Loucy (cell line): ENCODE results near the gene FAM222A.

Experiments
- H2AFZ ChIP-seq: fragments of 200-600 bp; sonication (generic); 2 replicates; pipeline ENCODE4 v1.6.0; 2016; ENCODE audit warnings: antibody characterized with exemption, mild to moderate bottlenecking, low read length, moderate library complexity
- H3F3A ChIP-seq: fragments of 200-600 bp; 2 replicates; pipeline ENCODE4 v1.6.0; 2016; ENCODE audit warnings: antibody characterized with exemption, low read depth, mild to moderate bottlenecking
- H3K27me3 ChIP-seq: fragments of 200-600 bp; sonication (generic); 2 replicates; pipeline ENCODE4 v1.6.1; 2014; ENCODE audit warnings: low read length, mild to moderate bottlenecking; ENCODE audit not compliant: insufficient read depth, poor library complexity, severe bottlenecking
- H3K36me3 ChIP-seq: fragments of 200-600 bp; sonication (generic); 2 replicates; pipeline ENCODE4 v1.6.1; 2016; ENCODE audit warnings: low read length; ENCODE audit not compliant: insufficient read depth
- H3K4me1 ChIP-seq: fragments of 200-600 bp; sonication (generic); 2 replicates; pipeline ENCODE4 v1.5.1; 2014; ENCODE audit warnings: low read length, mild to moderate bottlenecking; ENCODE audit not compliant: insufficient read depth, poor library complexity, severe bottlenecking
- H3K4me2 ChIP-seq: fragments of 200-600 bp; sonication (generic); 2 replicates; pipeline ENCODE4 v1.6.0; 2014; ENCODE audit warnings: antibody characterized with exemption, low read length, low read depth, mild to moderate bottlenecking; ENCODE audit not compliant: poor library complexity, severe bottlenecking
- H3K4me3 ChIP-seq: fragments of 200-600 bp; sonication (generic); 2 replicates; pipeline ENCODE4 v1.5.1; 2014; ENCODE audit warnings: low read length, mild to moderate bottlenecking, mixed read lengths; ENCODE audit not compliant: poor library complexity, severe bottlenecking
- H3K79me2 ChIP-seq: fragments of 200-600 bp; sonication (generic); 2 replicates; pipeline ENCODE4 v1.6.1; 2014; ENCODE audit warnings: low read length; ENCODE audit not compliant: insufficient read depth
- H3K9ac ChIP-seq: fragments of 200-600 bp; sonication (generic); 2 replicates; pipeline ENCODE4 v1.6.0; 2014; ENCODE audit warnings: mild to moderate bottlenecking, low read depth, low read length, moderate library complexity; ENCODE audit not compliant: poor library complexity, severe bottlenecking
- H3K9me2 ChIP-seq: fragments of 200-600 bp; sonication (generic); replicated peaks from 2 replicates; pipeline ENCODE4 v1.6.1; 2016; ENCODE audit warnings: low read depth, low read length, mixed read lengths
- H3K9me3 ChIP-seq: fragments of 200-600 bp; sonication (generic); 2 replicates; pipeline ENCODE4 v1.6.1; 2014; ENCODE audit warnings: mild to moderate bottlenecking, antibody characterized with exemption, low read length, low read depth; ENCODE audit not compliant: insufficient read depth
- H4K20me1 ChIP-seq: fragments of 200-600 bp; sonication (generic); 2 replicates; pipeline ENCODE4 v1.6.0; 2014; ENCODE audit warnings: antibody characterized with exemption, low read length, mild to moderate bottlenecking; ENCODE audit not compliant: insufficient read depth, poor library complexity, severe bottlenecking
- CTCF ChIP-seq: fragments of 200-600 bp; sonication (generic); conservative IDR thresholded peaks from 2 replicates; pipeline ENCODE4 v1.5.1; 2014; ENCODE audit warnings: mild to moderate bottlenecking, antibody characterized with exemption, low read length
- EZH2phosphoT487 ChIP-seq: fragments of 200-600 bp; IDR thresholded peaks from 2 replicates; pipeline ENCODE4 v1.6.1; 2018; ENCODE audit warnings: antibody characterized with exemption, mild to moderate bottlenecking, moderate library complexity, borderline replicate concordance

The FAM222A gene

GRCh38 chr12:109807954-109808643, 94.5 kb downstream of the FAM222A start:
- Histone ChIP-seq H3K4me3 (no peak overlapping the region), H3K36me3 (no peaks in the 10 kb centered on the region), H3K27me3 (no peaks in the 10 kb centered on the region), H3F3A (no peaks in the 10 kb centered on the region), H3K9me2 (no peaks in the 10 kb centered on the region), H3K9ac (no peak overlapping the region), H3K4me2 (no peak overlapping the region), H3K79me2 (no peaks in the 10 kb centered on the region), H2AFZ (no peak overlapping the region), H4K20me1 (no peaks in the 10 kb centered on the region), H3K4me1 (no peaks in the 10 kb centered on the region), H3K9me3 (no peaks in the 10 kb centered on the region)
- TF ChIP-seq CTCF: no peak
- no peak for TF ChIP-seq EZH2phosphoT487

GRCh38 chr12:109808876-109809646, 95.4 kb downstream of the FAM222A start:
- H3K9ac ChIP-seq: no peak overlapping the region
- no peak overlapping the region for H2AFZ ChIP-seq
- H3F3A ChIP-seq: no peaks in the 10 kb centered on the region
- no peaks in the 10 kb centered on the region for H3K27me3 ChIP-seq
- H3K9me3 ChIP-seq: no peaks in the 10 kb centered on the region
- H3K4me1 ChIP-seq: no peaks in the 10 kb centered on the region
- no peaks in the 10 kb centered on the region for H3K36me3 ChIP-seq
- no peaks in the 10 kb centered on the region for H3K79me2 ChIP-seq
- no peak overlapping the region for H3K4me2 ChIP-seq
- H3K4me3 ChIP-seq: no peak overlapping the region
- no peaks in the 10 kb centered on the region for H4K20me1 ChIP-seq
- H3K9me2 ChIP-seq: no peaks in the 10 kb centered on the region
- TF ChIP-seq EZH2phosphoT487 (no peak), CTCF (no peak)

GRCh38 chr12:109810954-109811623, 97.5 kb downstream of the FAM222A start:
- H3K36me3 ChIP-seq: no peaks in the 10 kb centered on the region
- no peak overlapping the region for H2AFZ ChIP-seq
- no peak overlapping the region for H3K9ac ChIP-seq
- TF ChIP-seq EZH2phosphoT487 (no peak), CTCF (no peak)
- no peaks in the 10 kb centered on the region for H3K9me2 ChIP-seq
- H4K20me1 ChIP-seq: no peaks in the 10 kb centered on the region
- H3K4me2 ChIP-seq: no peak overlapping the region
- H3K4me3 ChIP-seq: no peak overlapping the region
- H3K9me3 ChIP-seq: no peaks in the 10 kb centered on the region
- no peaks in the 10 kb centered on the region for H3K27me3 ChIP-seq
- no peaks in the 10 kb centered on the region for H3F3A ChIP-seq
- no peaks in the 10 kb centered on the region for H3K79me2 ChIP-seq
- no peaks in the 10 kb centered on the region for H3K4me1 ChIP-seq
